Stimulated activated naive CD4-positive, alpha-beta T cell (primary cell): Measurements from ENCODE around the gene XXYLT1.

Source experiments
- DNase-seq, 6 experiments: peaks; one replicate each; lab custom pipeline; 2025; lab: John Stamatoyannopoulos, UW

Gene XXYLT1

GRCh38 chr3:195129644-195130492 is 141.1 kb downstream of the XXYLT1 start:
- no peak for DNase-seq

- no peak for DNase-seq
These were observed 141.8 kb downstream of the XXYLT1 start for GRCh38 chr3:195129072-195129643.

GRCh38 chr3:195128255-195129071 is 142.5 kb downstream of the XXYLT1 start:
- no peak for DNase-seq

GRCh38 chr3:195126056-195126605 is 144.8 kb downstream of the XXYLT1 start:
- DNase-seq, result no peak

- DNase-seq, result no peak
These were observed 145.3 kb downstream of the XXYLT1 start for GRCh38 chr3:195125646-195126045.

GRCh38 chr3:195124378-195124992 is 146.5 kb downstream of the XXYLT1 start:
- DNase-seq, result no peak

- no peak for DNase-seq
These were observed 147.7 kb downstream of the XXYLT1 start for GRCh38 chr3:195123281-195123691.

GRCh38 chr3:195122261-195122660 is 148.7 kb downstream of the XXYLT1 start:
- DNase-seq, result no peak

GRCh38 chr3:195120267-195120601 is 150.7 kb downstream of the XXYLT1 start:
- DNase-seq, result no peak

GRCh38 chr3:195119461-195120266 is 151.3 kb downstream of the XXYLT1 start:
- DNase-seq, result no peak

GRCh38 chr3:195118671-195119070 is 152.3 kb downstream of the XXYLT1 start:
- DNase-seq, result no peak

- DNase-seq, result no peak
These were observed 152.9 kb downstream of the XXYLT1 start for GRCh38 chr3:195117978-195118581.

- no peak for DNase-seq
These were observed 154.4 kb downstream of the XXYLT1 start for GRCh38 chr3:195116407-195117185.

GRCh38 chr3:195115600-195116406 is 155.2 kb downstream of the XXYLT1 start:
- DNase-seq, result no peak

GRCh38 chr3:195114786-195115599 is 156.0 kb downstream of the XXYLT1 start:
- no peak for DNase-seq

GRCh38 chr3:195113536-195114425 is 157.2 kb downstream of the XXYLT1 start:
- DNase-seq, result no peak

GRCh38 chr3:195113048-195113447 is 157.9 kb downstream of the XXYLT1 start:
- no peak for DNase-seq
